MM.1S (cell line): Measurements from ENCODE around the gene PIMREG.
A peak's percentile ranks its signal among the peaks of the same experiment; 100 is the strongest.

Experiments
- DNase-seq: peaks from one replicate; pipeline ENCODE4 v3.0.0-alpha.2; 2015
- H2AFZ ChIP-seq: fragments of 300-600 bp; sonication (generic); 2 replicates; pipeline ENCODE4 v1.6.0; 2016; ENCODE audit warnings: antibody characterized with exemption, low read length
- H3F3A ChIP-seq: fragments of 300-600 bp; sonication (generic); 2 replicates; pipeline ENCODE4 v1.6.1; 2016; ENCODE audit warnings: mild to moderate bottlenecking, antibody characterized with exemption, low read length, moderate library complexity, mixed read lengths; ENCODE audit not compliant: insufficient read depth
- H3K27ac ChIP-seq: fragments of 300-600 bp; sonication (generic); 2 replicates; pipeline ENCODE4 v1.5.1; 2016; ENCODE audit warnings: mild to moderate bottlenecking, low read length
- H3K27me3 ChIP-seq: fragments of 300-600 bp; sonication (generic); replicated peaks from 2 replicates; pipeline ENCODE4 v1.6.0; 2016; ENCODE audit warnings: low read length; ENCODE audit not compliant: insufficient read depth
- H3K36me3 ChIP-seq: fragments of 300-600 bp; sonication (generic); replicated peaks from 2 replicates; pipeline ENCODE4 v1.6.1; 2016; ENCODE audit warnings: mild to moderate bottlenecking, low read length, mixed read lengths; ENCODE audit not compliant: insufficient read depth
- H3K4me1 ChIP-seq: fragments of 300-600 bp; sonication (generic); 2 replicates; pipeline ENCODE4 v1.6.1; 2016; ENCODE audit warnings: low read length, mixed read lengths
- H3K4me2 ChIP-seq: fragments of 300-600 bp; sonication (generic); 2 replicates; pipeline ENCODE4 v1.6.0; 2016; ENCODE audit warnings: low read depth, low read length
- H3K4me3 ChIP-seq: fragments of 300-600 bp; sonication (generic); 2 replicates; pipeline ENCODE4 v1.5.1; 2016; ENCODE audit warnings: low read length, mixed read lengths
- H3K79me2 ChIP-seq: fragments of 300-600 bp; sonication (generic); 2 replicates; pipeline ENCODE4 v1.6.1; 2016; ENCODE audit warnings: mixed run types, low read length, mixed read lengths
- H3K9ac ChIP-seq: fragments of 300-600 bp; sonication (generic); 2 replicates; pipeline ENCODE4 v1.6.1; 2016; ENCODE audit warnings: low read length, mixed read lengths
- H3K9me2 ChIP-seq: fragments of 300-600 bp; sonication (generic); replicated peaks from 2 replicates; pipeline ENCODE4 v1.6.1; 2016; ENCODE audit warnings: mild to moderate bottlenecking, low read length, mixed read lengths; ENCODE audit not compliant: insufficient read depth
- H3K9me3 ChIP-seq: fragments of 300-600 bp; sonication (generic); replicated peaks from 2 replicates; pipeline ENCODE4 v1.6.1; 2016; ENCODE audit warnings: mild to moderate bottlenecking, low read length, mixed read lengths; ENCODE audit not compliant: insufficient read depth
- H4K20me1 ChIP-seq: fragments of 300-600 bp; sonication (generic); 2 replicates; pipeline ENCODE4 v1.6.1; 2016; ENCODE audit warnings: mild to moderate bottlenecking, low read length, moderate library complexity, mixed read lengths; ENCODE audit not compliant: insufficient read depth
- EZH2 ChIP-seq: fragments of 300-600 bp; sonication (generic); optimal IDR thresholded peaks from 2 replicates; pipeline ENCODE3; 2017; ENCODE audit warnings: low read depth, mild to moderate bottlenecking, antibody characterized with exemption, low read length, mixed read lengths
- EZH2phosphoT487 ChIP-seq: fragments of 300-600 bp; sonication (generic); IDR thresholded peaks from 2 replicates; pipeline ENCODE4 v1.6.1; 2018; ENCODE audit warnings: antibody characterized with exemption, low read length
- TF ChIP-seq, protein P1 (sequence below): fragments of 300-600 bp; sonication (generic); IDR thresholded peaks from 2 replicates; pipeline ENCODE4 v1.5.1; 2016; ENCODE audit warnings: antibody characterized with exemption, low read length, mixed read lengths

The PIMREG gene

DNA sequence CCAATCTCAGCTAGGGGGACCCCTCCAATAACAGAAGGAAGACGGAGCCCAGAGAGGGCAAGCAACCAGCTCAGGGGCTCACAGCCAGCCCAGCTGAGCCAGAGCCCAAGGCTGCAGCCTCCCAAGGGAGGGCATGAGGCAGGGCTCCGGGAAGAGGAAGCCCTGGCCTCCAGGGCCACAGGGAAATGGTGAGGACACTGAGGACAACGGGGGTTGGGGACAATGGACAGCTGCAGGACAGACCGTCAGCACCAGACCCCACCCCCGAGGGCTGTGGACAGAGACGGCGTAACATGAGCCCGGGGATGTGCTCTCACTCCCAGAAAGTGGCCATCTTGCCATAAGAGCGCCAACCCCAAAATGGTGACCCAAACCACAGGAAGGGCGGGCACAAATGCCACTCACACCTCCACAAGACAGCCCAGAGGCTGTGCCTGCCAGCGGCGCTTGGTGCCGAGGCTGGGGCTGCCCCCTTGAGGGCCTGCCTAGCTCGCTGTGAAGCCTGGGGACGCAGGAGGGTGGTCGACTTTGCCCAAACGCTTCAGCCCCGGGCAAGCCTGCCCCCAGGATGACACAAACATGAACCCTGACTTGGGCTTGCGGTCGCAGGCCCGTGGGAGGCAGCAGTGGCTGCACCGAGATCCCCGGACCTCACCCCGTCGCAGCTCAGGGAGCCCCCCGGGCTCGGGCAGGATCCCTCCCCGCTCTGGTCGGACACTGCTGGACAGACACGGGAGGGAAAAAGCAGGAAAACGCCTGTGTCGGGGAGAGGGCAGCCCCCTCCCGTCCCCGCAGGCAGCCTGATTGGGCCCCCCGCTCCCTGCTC, 10.5 kb downstream of the PIMREG start:
- Histone ChIP-seq H3K9me3 (no peaks in the 10 kb centered on the region), H4K20me1 (no peaks in the 10 kb centered on the region), H3K79me2 (no peaks in the 10 kb centered on the region), H3K9me2 (no peaks in the 10 kb centered on the region), H3K27me3 (peaks cover 37% of the 10 kb centered on the region), H3F3A (no peaks in the 10 kb centered on the region; the same call in 1 of the 2 replicates), H3K27ac (peak overlapping the region; percentile 27; the same call in 1 of the 2 replicates), H3K4me3 (peak overlapping the region; percentile 22; the same call in 1 of the 2 replicates), H3K9ac (peak overlapping the region; percentile 33; the same call in 1 of the 2 replicates), H3K4me1 (peaks cover 8% of the 10 kb centered on the region), H3K36me3 (no peaks in the 10 kb centered on the region), H3K4me2 (peak overlapping the region; percentile 39; the same call in 1 of the 2 replicates), H2AFZ (peak overlapping the region; percentile 53; the same call in 1 of the 2 replicates)
- TF ChIP-seq EZH2phosphoT487 (no peak), EZH2 (no peak)
- TF ChIP-seq, protein P1, sequence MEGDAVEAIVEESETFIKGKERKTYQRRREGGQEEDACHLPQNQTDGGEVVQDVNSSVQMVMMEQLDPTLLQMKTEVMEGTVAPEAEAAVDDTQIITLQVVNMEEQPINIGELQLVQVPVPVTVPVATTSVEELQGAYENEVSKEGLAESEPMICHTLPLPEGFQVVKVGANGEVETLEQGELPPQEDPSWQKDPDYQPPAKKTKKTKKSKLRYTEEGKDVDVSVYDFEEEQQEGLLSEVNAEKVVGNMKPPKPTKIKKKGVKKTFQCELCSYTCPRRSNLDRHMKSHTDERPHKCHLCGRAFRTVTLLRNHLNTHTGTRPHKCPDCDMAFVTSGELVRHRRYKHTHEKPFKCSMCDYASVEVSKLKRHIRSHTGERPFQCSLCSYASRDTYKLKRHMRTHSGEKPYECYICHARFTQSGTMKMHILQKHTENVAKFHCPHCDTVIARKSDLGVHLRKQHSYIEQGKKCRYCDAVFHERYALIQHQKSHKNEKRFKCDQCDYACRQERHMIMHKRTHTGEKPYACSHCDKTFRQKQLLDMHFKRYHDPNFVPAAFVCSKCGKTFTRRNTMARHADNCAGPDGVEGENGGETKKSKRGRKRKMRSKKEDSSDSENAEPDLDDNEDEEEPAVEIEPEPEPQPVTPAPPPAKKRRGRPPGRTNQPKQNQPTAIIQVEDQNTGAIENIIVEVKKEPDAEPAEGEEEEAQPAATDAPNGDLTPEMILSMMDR = no peak
- no peak for DNase-seq

DNA sequence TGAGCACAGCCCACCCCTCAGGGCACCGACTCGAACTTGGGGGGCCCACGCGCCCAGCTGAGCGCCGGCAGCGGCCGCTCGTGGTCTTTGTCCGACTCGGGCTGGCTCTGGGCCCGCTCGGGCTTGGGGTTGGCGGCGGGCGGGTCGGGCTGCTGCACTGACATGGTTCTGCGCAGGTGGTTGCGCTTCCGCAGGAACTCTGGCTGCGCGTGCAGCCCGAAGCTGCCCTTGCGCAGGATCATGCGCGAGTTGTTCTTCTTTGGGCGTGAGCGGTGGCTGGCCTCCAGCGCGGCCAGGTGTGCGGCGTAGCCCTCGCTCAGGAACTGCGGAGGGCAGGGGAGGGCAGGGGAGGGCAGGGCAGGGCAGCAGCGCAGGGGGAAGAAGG, 11.1 kb downstream of the PIMREG start:
- Histone ChIP-seq H2AFZ (peak overlapping the region; percentile 53; the same call in 1 of the 2 replicates), H3K9me2 (no peaks in the 10 kb centered on the region), H3K79me2 (no peaks in the 10 kb centered on the region), H4K20me1 (no peaks in the 10 kb centered on the region), H3K27ac (peak overlapping the region; percentile 27; the same call in 1 of the 2 replicates), H3K36me3 (no peaks in the 10 kb centered on the region), H3K9me3 (no peaks in the 10 kb centered on the region), H3F3A (no peaks in the 10 kb centered on the region; the same call in 1 of the 2 replicates), H3K9ac (peak overlapping the region; percentile 33; the same call in 1 of the 2 replicates), H3K4me2 (peak overlapping the region; percentile 39; the same call in 1 of the 2 replicates), H3K27me3 (peaks cover 43% of the 10 kb centered on the region), H3K4me1 (peaks cover 8% of the 10 kb centered on the region), H3K4me3 (peak overlapping the region; percentile 22; the same call in 1 of the 2 replicates)
- DNase-seq = peak; percentile 75
- TF ChIP-seq EZH2 (no peak), EZH2phosphoT487 (no peak)

DNA sequence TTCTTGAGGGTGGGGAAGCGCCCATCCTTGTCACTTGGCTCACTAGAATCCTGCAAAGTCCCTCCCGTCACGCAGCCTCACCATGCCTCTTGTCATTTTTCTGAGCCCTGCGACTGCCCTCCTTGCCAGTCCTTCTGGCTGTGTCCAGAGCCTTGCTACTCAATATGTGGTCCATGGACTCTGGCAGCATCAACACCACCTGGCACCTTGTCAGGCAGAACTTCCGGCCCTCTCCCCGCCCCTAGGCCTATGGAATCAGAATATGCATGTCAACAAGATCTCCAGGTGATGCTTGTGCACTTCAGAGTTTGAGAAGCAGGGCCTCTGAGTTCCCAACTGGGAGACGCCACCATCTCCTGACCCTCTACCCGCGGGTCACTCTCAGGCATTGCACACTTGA, 12.1 kb downstream of the PIMREG start:
- TF ChIP-seq, protein P1 = no peak
- no peak for TF ChIP-seq EZH2
- Histone ChIP-seq H3K27me3 (peaks cover 44% of the 10 kb centered on the region), H3F3A (no peaks in the 10 kb centered on the region; the same call in 1 of the 2 replicates), H3K4me1 (peaks cover 8% of the 10 kb centered on the region), H3K36me3 (no peaks in the 10 kb centered on the region), H3K27ac (no peak overlapping the region), H3K9ac (no peak overlapping the region), H3K79me2 (no peaks in the 10 kb centered on the region), H2AFZ (no peak overlapping the region), H4K20me1 (no peaks in the 10 kb centered on the region), H3K9me2 (no peaks in the 10 kb centered on the region), H3K9me3 (no peaks in the 10 kb centered on the region), H3K4me3 (no peak overlapping the region), H3K4me2 (no peak overlapping the region)
- DNase-seq = no peak
